HepG2 (cell line): ENCODE results near the gene PLPPR2. TPM values are rescaled to one million over a fixed set of nuclear protein-coding genes. Genes with fewer than 3 reads are reported as not detected.

Experiments
- GMEB2 ChIP-seq: IDR thresholded peaks from 2 replicates; pipeline ENCODE4 v1.6.1; 2016; ENCODE audit warnings: missing biosample characterization, missing genetic modification reagents, low read depth
- HIC2 ChIP-seq: sonication (generic); formaldehyde crosslinking; IDR thresholded peaks from 2 replicates; pipeline ENCODE4 v1.9.0; 2022; ENCODE audit warnings: low read depth, missing genetic modification reagents
- LBX2 ChIP-seq: sonication (generic); formaldehyde crosslinking; IDR thresholded peaks from 2 replicates; pipeline ENCODE4 v1.5.0; 2020; ENCODE audit warnings: missing genetic modification reagents, mild to moderate bottlenecking, borderline replicate concordance
- POLR2AphosphoS5 ChIP-seq: IDR thresholded peaks from 2 replicates; pipeline ENCODE4 v1.6.1; 2012; ENCODE audit warnings: low read depth, low read length
- RBFOX2 ChIP-seq: fragments of 200-400 bp; formaldehyde crosslinking; IDR thresholded peaks from 2 replicates; pipeline ENCODE4 v1.6.1; 2017; ENCODE audit warnings: low read depth, mild to moderate bottlenecking, low read length
- SMC3 ChIP-seq: IDR thresholded peaks from 2 replicates; pipeline ENCODE4 v1.6.1; 2011; ENCODE audit warnings: low read length, improper control_type of control experiment
- TOPORS ChIP-seq: sonication (generic); formaldehyde crosslinking; IDR thresholded peaks from 2 replicates; pipeline ENCODE4 v1.8.0; 2023; ENCODE audit warnings: mild to moderate bottlenecking, missing genetic modification reagents
- ZBTB1 ChIP-seq: sonication (generic); formaldehyde crosslinking; IDR thresholded peaks from 2 replicates; pipeline ENCODE4 v1.4.0; 2020; ENCODE audit warnings: missing genetic modification reagents, borderline replicate concordance
- ZBTB40 ChIP-seq, 2 experiments: fragments of 450-650 bp in 1 of 2; sonication (generic) in 1 of 2; formaldehyde crosslinking in 1 of 2; IDR thresholded peaks; 2 replicates each; pipeline versions ENCODE4 v1.6.1 to v1.8.0; 2016 to 2022; ENCODE audit warnings: antibody characterized with exemption in 1 of 2, mild to moderate bottlenecking in 1 of 2, missing genetic modification reagents in 1 of 2
- ZFP1 ChIP-seq: IDR thresholded peaks from 2 replicates; pipeline ENCODE4 v1.6.1; 2016
- ZFP36L1 ChIP-seq: sonication (generic); formaldehyde crosslinking; IDR thresholded peaks from 2 replicates; pipeline ENCODE4 v1.8.0; 2022; ENCODE audit warnings: mild to moderate bottlenecking, missing genetic modification reagents, moderate library complexity
- ZNF629 ChIP-seq: sonication (generic); formaldehyde crosslinking; conservative IDR thresholded peaks from 2 replicates; pipeline ENCODE4 v1.5.0; 2020; ENCODE audit warnings: missing genetic modification reagents
- ZNF672 ChIP-seq: sonication (generic); formaldehyde crosslinking; IDR thresholded peaks from 2 replicates; pipeline ENCODE4 v1.8.1; 2022; ENCODE audit warnings: missing genetic modification reagents
- ZNF777 ChIP-seq: sonication (generic); formaldehyde crosslinking; IDR thresholded peaks from 2 replicates; pipeline ENCODE4 v1.4.0; 2020; ENCODE audit warnings: missing genetic modification reagents
- polyA plus RNA-seq, 8 experiments: library from polyadenylated mRNA; depleted of rRNA in 3 of 8; stranded (reverse) in 7 of 8; unstranded in 1 of 8; fragments of >200 nt; fragmentation: Illumina TruSeq in 4 of 8; extraction: Trizol in 4 of 8; gene quantifications; 2 replicates each; pipeline versions ENCODE4 v1.2.1 to v1.2.3, GENCODE V29; 2011 to 2016; ENCODE audit warnings: low read depth in 4 of 8, missing spikeins in 1 of 8, mixed read lengths in 1 of 8; ENCODE audit not compliant: insufficient read depth in 1 of 8
- total RNA-seq, 5 experiments: library from RNA; depleted of rRNA; stranded (reverse); fragments of >200 nt; fragmentation: Illumina TruSeq; extraction: Trizol; gene quantifications; 2 replicates each; pipeline ENCODE4 v1.2.3, GENCODE V29; 2016; ENCODE audit warnings: low read depth in 1 of 5

Gene PLPPR2
- total and polyA plus RNA-seq, 2 of the 13 experiments (the other 11 are each of a cell fraction or from before 2014, with no cell fraction given) = 1.5 to 2.1 TPM

- no peak for TF ChIP-seq GMEB2
- TF ChIP-seq POLR2AphosphoS5 = peak; percentile 75
- TF ChIP-seq ZNF672 (CRISPR knock-in tag) = no peak
- TF ChIP-seq ZBTB1 (CRISPR knock-in tag) = no peak
- TF ChIP-seq ZFP1 (CRISPR knock-in tag) = 0 out of 2 replicates have a peak, but pooled peaks have one; percentile 65
- peak; percentile 68 for TF ChIP-seq TOPORS (CRISPR knock-in tag)
- no peak for TF ChIP-seq ZFP36L1 (CRISPR knock-in tag)
- no peak for TF ChIP-seq HIC2 (CRISPR knock-in tag)
- 0 out of 2 replicates have a peak, but pooled peaks have one; percentile 68 for TF ChIP-seq LBX2 (CRISPR knock-in tag)
- TF ChIP-seq ZNF777 (CRISPR knock-in tag) = no peak
- TF ChIP-seq RBFOX2 = peak; percentile 70
- peak; percentile 32; the same call in 1 of the 2 replicates for TF ChIP-seq ZNF629 (CRISPR knock-in tag)
- TF ChIP-seq ZBTB40 (IDR thresholded peaks at IDR 0.05) = no peak
- peak; percentile 32; the same call in 1 of the 2 replicates for TF ChIP-seq ZBTB40 (CRISPR knock-in tag; IDR thresholded peaks at IDR 0.05)
- peak; percentile 27; the same call in 1 of the 2 replicates for TF ChIP-seq SMC3
These were observed 25.7 kb downstream of the PLPPR2 start (continued) for GRCh38 chr19:11380653-11381537.
